IMR-90 (cell line): ENCODE measurements around the gene PGA5. TPM values are rescaled to one million over a fixed set of nuclear protein-coding genes. Genes with fewer than 3 reads are reported as not detected.
A peak's percentile ranks its signal among the peaks of the same experiment; 100 is the strongest.

ENCODE experiments used
- ATAC-seq: fragments of 200-7000 bp; cut with Tn5 transposase; 2 replicates; pipeline ENCODE4 v1.9.1; 2020; ENCODE audit warnings: low read depth, mild to moderate bottlenecking, moderate library complexity
- BruUV-seq: library from RNA; stranded (reverse); fragments of 400-500 nt; replicated peaks from 2 replicates; lab custom pipeline; 2021; lab: Mats Ljungman, UMichigan
- CTCF ChIA-PET: fragments of 300-600 bp; formaldehyde crosslinking; extraction: SDS; loops from one replicate; lab custom pipeline; 2021; ENCODE audit warnings: antibody characterized with exemption; lab: Yijun Ruan, JAX
- POLR2A ChIA-PET: fragments of 300-600 bp; sonication (Branson Sonifier 250); formaldehyde crosslinking; loops from one replicate; lab custom pipeline; 2022; ENCODE audit warnings: antibody characterized with exemption; ENCODE audit not compliant: unreplicated experiment; lab: Charles Lee
- DNase-seq: peaks from one replicate; pipeline ENCODE4 v3.0.0; 2013
- H2AFZ ChIP-seq: replicated peaks from 2 replicates; pipeline ENCODE3; 2013; ENCODE audit warnings: low read length, mild to moderate bottlenecking; ENCODE audit not compliant: poor library complexity
- H2AK5ac ChIP-seq: 2 replicates; pipeline ENCODE4 v1.6.1; 2013; ENCODE audit warnings: low read depth, low read length, inconsistent platforms
- H2AK9ac ChIP-seq: replicated peaks from 2 replicates; pipeline ENCODE3; 2013; ENCODE audit warnings: mild to moderate bottlenecking, low read depth, low read length, moderate library complexity; ENCODE audit not compliant: poor library complexity
- H2BK120ac ChIP-seq: 2 replicates; pipeline ENCODE4 v1.6.1; 2013; ENCODE audit warnings: low read depth, low read length, inconsistent platforms
- H2BK15ac ChIP-seq: 3 replicates; pipeline ENCODE4 v1.6.1; 2013; ENCODE audit warnings: low read depth, low read length, inconsistent platforms
- H2BK20ac ChIP-seq: 2 replicates; pipeline ENCODE4 v1.6.1; 2013; ENCODE audit warnings: low read depth, mild to moderate bottlenecking, inconsistent platforms, low read length, moderate library complexity
- H2BK5ac ChIP-seq: 2 replicates; pipeline ENCODE4 v1.6.1; 2013; ENCODE audit warnings: mild to moderate bottlenecking, low read depth, low read length, inconsistent platforms; ENCODE audit not compliant: poor library complexity, severe bottlenecking
- H3K14ac ChIP-seq: replicated peaks from 2 replicates; pipeline ENCODE4 v1.6.1; 2013; ENCODE audit warnings: low read depth, low read length, inconsistent platforms
- H3K18ac ChIP-seq: 2 replicates; pipeline ENCODE4 v1.6.1; 2013; ENCODE audit warnings: low read depth, low read length, control low read depth
- H3K23ac ChIP-seq: 2 replicates; pipeline ENCODE4 v1.6.1; 2013; ENCODE audit warnings: low read depth, low read length, inconsistent platforms
- H3K27ac ChIP-seq: 2 replicates; pipeline ENCODE4 v1.5.1; 2013; ENCODE audit warnings: mild to moderate bottlenecking, control low read depth, low read length; ENCODE audit not compliant: insufficient read depth
- H3K27me3 ChIP-seq: 2 replicates; pipeline ENCODE4 v1.6.1; 2013; ENCODE audit warnings: low read length; ENCODE audit not compliant: control insufficient read depth, insufficient read depth
- H3K36me3 ChIP-seq: 2 replicates; pipeline ENCODE4 v1.6.1; 2013; ENCODE audit warnings: low read length, mixed read lengths; ENCODE audit not compliant: control insufficient read depth, insufficient read depth
- H3K4ac ChIP-seq: 2 replicates; pipeline ENCODE4 v1.6.1; 2013; ENCODE audit warnings: low read depth, low read length, inconsistent platforms
- H3K4me1 ChIP-seq: 2 replicates; pipeline ENCODE4 v1.6.1; 2013; ENCODE audit warnings: low read length, mixed read lengths; ENCODE audit not compliant: control insufficient read depth, insufficient read depth
- H3K4me2 ChIP-seq: 2 replicates; pipeline ENCODE4 v1.6.1; 2013; ENCODE audit warnings: low read depth, mild to moderate bottlenecking, control low read depth, low read length, moderate library complexity
- H3K4me3 ChIP-seq: 2 replicates; pipeline ENCODE4 v1.5.1; 2013; ENCODE audit warnings: low read depth, mild to moderate bottlenecking, control low read depth, low read length, moderate library complexity; ENCODE audit not compliant: insufficient read depth
- H3K56ac ChIP-seq: 2 replicates; pipeline ENCODE4 v1.6.1; 2013; ENCODE audit warnings: low read length, inconsistent platforms; ENCODE audit not compliant: insufficient read depth; ENCODE audit errors: extremely low read depth
- H3K79me1 ChIP-seq, 2 experiments: 2 replicates each; pipeline ENCODE4 v1.6.1; 2013; ENCODE audit warnings: low read length in 2 of 2, inconsistent platforms in 1 of 2, low read depth in 1 of 2
- H3K9ac ChIP-seq: 2 replicates; pipeline ENCODE4 v1.6.1; 2013; ENCODE audit warnings: low read depth, low read length, control low read depth
- H3K9me1 ChIP-seq: 2 replicates; pipeline ENCODE4 v1.6.1; 2013; ENCODE audit warnings: low read length, inconsistent platforms; ENCODE audit not compliant: insufficient read depth
- H3K9me3 ChIP-seq: 2 replicates; pipeline ENCODE4 v1.6.1; 2013; ENCODE audit warnings: low read length; ENCODE audit not compliant: control insufficient read depth, insufficient read depth
- H4K20me1 ChIP-seq: 2 replicates; pipeline ENCODE4 v1.6.1; 2013; ENCODE audit warnings: low read length, inconsistent platforms; ENCODE audit not compliant: insufficient read depth
- H4K5ac ChIP-seq: 2 replicates; pipeline ENCODE4 v1.6.1; 2013; ENCODE audit warnings: mild to moderate bottlenecking, low read depth, low read length, control low read depth
- H4K8ac ChIP-seq, 2 experiments: 2 replicates each; pipeline ENCODE4 v1.6.1; 2013; ENCODE audit warnings: low read depth in 2 of 2, low read length in 2 of 2, control low read depth in 1 of 2, inconsistent platforms in 1 of 2
- H4K91ac ChIP-seq: 2 replicates; pipeline ENCODE4 v1.6.1; 2013; ENCODE audit warnings: low read depth, low read length, inconsistent platforms; ENCODE audit not compliant: insufficient read depth
- BHLHE40 ChIP-seq: fragments of 150-350 bp; IDR thresholded peaks from 2 replicates; pipeline ENCODE4 v1.6.1; 2016; ENCODE audit warnings: mild to moderate bottlenecking, low read depth, low read length
- CEBPB ChIP-seq: IDR thresholded peaks from 2 replicates; pipeline ENCODE4 v1.6.1; 2012; ENCODE audit warnings: low read depth, low read length, improper control_type of control experiment
- ELK1 ChIP-seq: fragments of 150-350 bp; IDR thresholded peaks from 2 replicates; pipeline ENCODE4 v1.6.1; 2016; ENCODE audit warnings: low read depth, mild to moderate bottlenecking, low read length, moderate library complexity, borderline replicate concordance
- FOS ChIP-seq: fragments of 150-350 bp; IDR thresholded peaks from 2 replicates; pipeline ENCODE4 v1.6.1; 2016; ENCODE audit warnings: low read depth, low read length
- MAZ ChIP-seq: IDR thresholded peaks from 2 replicates; pipeline ENCODE4 v1.6.1; 2012; ENCODE audit warnings: low read depth, mild to moderate bottlenecking, low read length, improper control_type of control experiment, moderate library complexity, borderline replicate concordance
- MXI1 ChIP-seq: IDR thresholded peaks from 2 replicates; pipeline ENCODE4 v1.6.1; 2012; ENCODE audit warnings: low read depth, mild to moderate bottlenecking, low read length, moderate library complexity, borderline replicate concordance
- NFE2L2 ChIP-seq: fragments of 150-350 bp; IDR thresholded peaks from 2 replicates; pipeline ENCODE4 v1.6.1; 2016; ENCODE audit warnings: low read depth, mild to moderate bottlenecking, low read length
- RAD21 ChIP-seq: IDR thresholded peaks from 2 replicates; pipeline ENCODE4 v1.6.1; 2012; ENCODE audit warnings: low read length, improper control_type of control experiment
- RCOR1 ChIP-seq: IDR thresholded peaks from 2 replicates; pipeline ENCODE4 v1.6.1; 2012; ENCODE audit warnings: mild to moderate bottlenecking, low read length, improper control_type of control experiment; ENCODE audit not compliant: insufficient replicate concordance
- RFX5 ChIP-seq: IDR thresholded peaks from 2 replicates; pipeline ENCODE4 v1.8.0; 2012; ENCODE audit warnings: low read depth, mild to moderate bottlenecking, low read length, moderate library complexity
- SMC3 ChIP-seq: fragments of 150-350 bp; IDR thresholded peaks from 2 replicates; pipeline ENCODE4 v1.6.1; 2016; ENCODE audit warnings: low read depth, mild to moderate bottlenecking, antibody characterized with exemption, low read length, moderate library complexity
- USF2 ChIP-seq: fragments of 150-350 bp; IDR thresholded peaks from 2 replicates; pipeline ENCODE4 v1.6.1; 2017; ENCODE audit warnings: mild to moderate bottlenecking, antibody characterized with exemption, low read length, low read depth
- WGBS, 2 experiments: methylation state at CpG; one replicate each; pipeline versions ENCODE4 v1.1.5 to v1.1.7; 2013; ENCODE audit warnings: missing lambda C conversion rate in 2 of 2; ENCODE audit not compliant: insufficient read length in 1 of 2; ENCODE audit errors: extremely low coverage in 2 of 2; 5-methylcytosine and 5-hydroxymethylcytosine counted together
- dilution Hi-C: fragments of 300-500 bp; cut with HindIII; formaldehyde crosslinking; loops from one replicate; pipeline ENCODE4 v1.14.3; 2018; ENCODE audit warnings: low sequenced_read_pairs; ENCODE audit not compliant: unreplicated experiment
- in situ Hi-C: fragments of 300-500 bp; cut with MboI; formaldehyde crosslinking; loops from 3 replicates; pipeline ENCODE4 v1.14.3; 2019; ENCODE audit warnings: low sequenced_read_pairs, inconsistent platforms, mixed read lengths
- intact Hi-C: fragments of 100-400 bp; cut with micrococcal nuclease; formaldehyde crosslinking; loops from 2 replicates; pipeline ENCODE4 v1.10.0; 2022
- polyA plus RNA-seq, 3 experiments: library from polyadenylated mRNA; depleted of rRNA; stranded (reverse); fragments of >200 nt; gene quantifications; 2 replicates each; pipeline ENCODE4 v1.2.3, GENCODE V29; 2012; ENCODE audit warnings: low replicate concordance in 1 of 3
- total RNA-seq: library from RNA; depleted of rRNA; stranded (reverse); fragments of >200 nt; gene quantifications from 2 replicates; pipeline ENCODE4 v1.2.3, GENCODE V29; 2012

PGA5 gene
- total and polyA plus RNA-seq, 2 of the 4 experiments (the other 2 are of a cell fraction) = not detected

GRCh38 chr11:61298663-61299244, 57.8 kb downstream of the PGA5 start:
- no peak for TF ChIP-seq BHLHE40
- TF ChIP-seq SMC3 = no peak
- no peak for TF ChIP-seq CEBPB
- no peak for TF ChIP-seq RAD21
- TF ChIP-seq MAZ = no peak
- no peak for TF ChIP-seq RCOR1
- no peak for TF ChIP-seq MXI1
- TF ChIP-seq USF2 = no peak
- no peak for TF ChIP-seq NFE2L2
- TF ChIP-seq RFX5 = no peak
- no peak for TF ChIP-seq ELK1
- no peak for TF ChIP-seq FOS
- H3K9me1 ChIP-seq = peaks cover 20% of the 10 kb centered on the region; the same call in 1 of the 2 replicates
- peak overlapping the region; percentile 21; the same call in 1 of the 2 replicates for H3K23ac ChIP-seq
- no peak overlapping the region for H2AK9ac ChIP-seq
- POLR2A ChIA-PET = no interaction called here
- H3K9ac ChIP-seq = no peak overlapping the region
- no peak overlapping the region for H3K56ac ChIP-seq
- no peak overlapping the region; the same call in 1 of the 2 replicates for H3K14ac ChIP-seq
- H3K79me1 ChIP-seq = peaks cover 0 to 17% of the 10 kb centered on the region in 2 experiments; a peak in 2 of 4 replicates
- H3K4ac ChIP-seq = no peak overlapping the region
- H2AFZ ChIP-seq = no peak overlapping the region
- H3K4me2 ChIP-seq = no peak overlapping the region
- no peak overlapping the region; the same call in 1 of the 2 replicates for H2BK20ac ChIP-seq
- H3K27ac ChIP-seq = peak overlapping the region; percentile 43; the same call in 1 of the 2 replicates
- no CpG with 5 or more reads among the region's 4 CpGs for WGBS, 2 experiments
- DNase-seq (no peak), ATAC-seq (no peak)
- peaks cover 13% of the 10 kb centered on the region; the same call in 1 of the 2 replicates for H4K20me1 ChIP-seq
- H3K4me3 ChIP-seq = no peak overlapping the region
- H2BK5ac ChIP-seq = no peak overlapping the region
- no TSS peak for BruUV-seq
- H3K27me3 ChIP-seq = no peaks in the 10 kb centered on the region
- H2BK15ac ChIP-seq = no peak overlapping the region
- H4K8ac ChIP-seq = no peak overlapping the region
- no peaks in the 10 kb centered on the region for H3K9me3 ChIP-seq
- intact Hi-C loops = no loop called here
- 0 out of 2 replicates have a peak overlapping the region, but pooled peaks have one; percentile 23 for H2AK5ac ChIP-seq
- H4K5ac ChIP-seq = no peak overlapping the region
- H2BK120ac ChIP-seq = no peak overlapping the region
- H3K36me3 ChIP-seq = peaks cover 46% of the 10 kb centered on the region
- H4K91ac ChIP-seq = no peak overlapping the region
- dilution Hi-C loops = no loop called here
- no peak overlapping the region for H3K18ac ChIP-seq
- peaks cover 12% of the 10 kb centered on the region for H3K4me1 ChIP-seq
- CTCF ChIA-PET = interaction anchor here (1.5 kb wide), 1 partner anchor 87 kb away, joined by 7 read pairs; no protein-coding TSS in a partner anchor
- in situ Hi-C loops = no loop called here
